Lung (tissue), 12 donors: Measurements from ENCODE around the gene AGBL2. TPM values are rescaled to one million over a fixed set of nuclear protein-coding genes. Genes with fewer than 3 reads are reported as not detected.

Experiments used
- ATAC-seq: fragments of 200-7000 bp; cut with Tn5 transposase; one replicate; pipeline ENCODE4 v1.9.1; 2020; ENCODE audit warnings: moderate number of reproducible peaks; ENCODE audit not compliant: insufficient read depth, low FRiP score
- DNase-seq, 3 donors: peaks; one replicate each; pipeline ENCODE4 v3.0.0-alpha.2; 2013 to 2017
- H3K27ac ChIP-seq, 2 donors: one replicate each; pipeline ENCODE4 v1.5.1; 2013; ENCODE audit warnings: mild to moderate bottlenecking in 2 of 2, moderate library complexity in 2 of 2, control low read depth in 1 of 2, inconsistent platforms in 1 of 2, low read depth in 1 of 2, low read length in 1 of 2
- H3K27me3 ChIP-seq, 3 donors: one replicate each; pipeline ENCODE4 v1.5.1; 2013; ENCODE audit warnings: low read length in 2 of 3; ENCODE audit not compliant: control insufficient read depth in 3 of 3, insufficient read depth in 3 of 3
- H3K36me3 ChIP-seq, 4 donors: one replicate each; pipeline ENCODE4 v1.5.1; 2013; ENCODE audit warnings: low read length in 4 of 4, mild to moderate bottlenecking in 1 of 4, moderate library complexity in 1 of 4; ENCODE audit not compliant: control insufficient read depth in 4 of 4, insufficient read depth in 4 of 4
- H3K4me1 ChIP-seq, 5 donors: one replicate each; pipeline ENCODE4 v1.5.1; 2013; ENCODE audit warnings: low read length in 5 of 5, mild to moderate bottlenecking in 2 of 5, moderate library complexity in 1 of 5; ENCODE audit not compliant: control insufficient read depth in 5 of 5, insufficient read depth in 5 of 5
- H3K4me3 ChIP-seq: one replicate; pipeline ENCODE4 v1.5.1; 2013; ENCODE audit warnings: mild to moderate bottlenecking, control low read depth, moderate library complexity
- H3K9ac ChIP-seq, 2 donors: one replicate each; pipeline ENCODE4 v1.5.1; 2013; ENCODE audit warnings: low read length in 2 of 2, control low read depth in 1 of 2; ENCODE audit not compliant: insufficient read depth in 1 of 2
- H3K9me3 ChIP-seq, 4 donors: one replicate each; pipeline ENCODE4 v1.5.1; 2013; ENCODE audit warnings: low read length in 3 of 4, mild to moderate bottlenecking in 1 of 4, moderate library complexity in 1 of 4; ENCODE audit not compliant: control insufficient read depth in 4 of 4, insufficient read depth in 3 of 4
- WGBS, 2 donors: extraction: QIAGEN DNeasy Blood & Tissue Kit; methylation state at CpG; one replicate each; pipeline ENCODE4 v1.1.7; 2013; 5-methylcytosine and 5-hydroxymethylcytosine counted together
- polyA plus RNA-seq, 2 donors: library from polyadenylated mRNA; stranded (reverse); fragments of 200-250 nt; gene quantifications; one replicate each; pipeline ENCODE4 v1.2.1, GENCODE V29; 2013
- total RNA-seq, 2 donors: library from RNA; depleted of rRNA in 1 of 2; stranded (reverse); fragments of >200 nt in 1 of 2; gene quantifications; one replicate each; pipeline ENCODE4 v1.2.1, GENCODE V29; 2014 to 2021
- TF ChIP-seq, protein P1 (sequence below): IDR thresholded peaks from 2 replicates; pipeline ENCODE4 v1.5.1; 2012; ENCODE audit warnings: mild to moderate bottlenecking; ENCODE audit errors: control extremely low read depth, extremely low read depth
- donor health status: control.
- donor health status: control.
- donor health status: Bipolar disorder and iron deficiency.
- donor health status: healthy.
- donor health status: DM: yes; HTN: yes; CAD: no.

AGBL2 gene
- total and polyA plus RNA-seq, 4 donors = 3.1 to 12.5 (median 7.1) TPM

DNA sequence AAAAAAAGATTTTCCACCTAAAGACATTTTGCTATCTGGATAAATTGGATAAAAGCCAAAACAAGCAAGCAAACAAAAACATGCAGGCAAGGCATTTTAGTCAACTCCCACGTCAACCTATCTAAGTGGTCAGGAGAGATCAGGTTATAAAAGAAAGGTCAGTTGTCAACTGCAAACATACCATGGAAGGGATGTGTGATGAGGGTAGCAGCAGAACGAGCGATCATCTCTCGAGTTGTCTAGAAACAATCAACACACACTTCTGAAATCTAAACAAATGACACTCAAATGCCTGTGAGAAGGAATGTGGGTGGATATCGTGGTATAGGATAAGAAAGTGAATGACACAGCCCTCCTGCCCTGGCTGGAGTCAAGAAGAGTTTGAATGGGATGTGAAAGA, 83.7 kb downstream of the AGBL2 start:
- DNase-seq (no peak), ATAC-seq (no peak)
- no peak overlapping the region for H3K9ac ChIP-seq
- no peak overlapping the region for H3K4me3 ChIP-seq
- H3K27me3 ChIP-seq = no peaks in the 10 kb centered on the region
- H3K9me3 ChIP-seq = no peaks in the 10 kb centered on the region
- TF ChIP-seq, protein P1, sequence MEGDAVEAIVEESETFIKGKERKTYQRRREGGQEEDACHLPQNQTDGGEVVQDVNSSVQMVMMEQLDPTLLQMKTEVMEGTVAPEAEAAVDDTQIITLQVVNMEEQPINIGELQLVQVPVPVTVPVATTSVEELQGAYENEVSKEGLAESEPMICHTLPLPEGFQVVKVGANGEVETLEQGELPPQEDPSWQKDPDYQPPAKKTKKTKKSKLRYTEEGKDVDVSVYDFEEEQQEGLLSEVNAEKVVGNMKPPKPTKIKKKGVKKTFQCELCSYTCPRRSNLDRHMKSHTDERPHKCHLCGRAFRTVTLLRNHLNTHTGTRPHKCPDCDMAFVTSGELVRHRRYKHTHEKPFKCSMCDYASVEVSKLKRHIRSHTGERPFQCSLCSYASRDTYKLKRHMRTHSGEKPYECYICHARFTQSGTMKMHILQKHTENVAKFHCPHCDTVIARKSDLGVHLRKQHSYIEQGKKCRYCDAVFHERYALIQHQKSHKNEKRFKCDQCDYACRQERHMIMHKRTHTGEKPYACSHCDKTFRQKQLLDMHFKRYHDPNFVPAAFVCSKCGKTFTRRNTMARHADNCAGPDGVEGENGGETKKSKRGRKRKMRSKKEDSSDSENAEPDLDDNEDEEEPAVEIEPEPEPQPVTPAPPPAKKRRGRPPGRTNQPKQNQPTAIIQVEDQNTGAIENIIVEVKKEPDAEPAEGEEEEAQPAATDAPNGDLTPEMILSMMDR = no peak
- peaks cover 16 to 48% (median 29%) of the 10 kb centered on the region in 4 donors for H3K36me3 ChIP-seq
- no peaks in the 10 kb centered on the region for H3K4me1 ChIP-seq
- no peak overlapping the region for H3K27ac ChIP-seq
- WGBS, 2 donors = 60 to 71% methylated on average over 5 of the region's 5 CpGs

DNA sequence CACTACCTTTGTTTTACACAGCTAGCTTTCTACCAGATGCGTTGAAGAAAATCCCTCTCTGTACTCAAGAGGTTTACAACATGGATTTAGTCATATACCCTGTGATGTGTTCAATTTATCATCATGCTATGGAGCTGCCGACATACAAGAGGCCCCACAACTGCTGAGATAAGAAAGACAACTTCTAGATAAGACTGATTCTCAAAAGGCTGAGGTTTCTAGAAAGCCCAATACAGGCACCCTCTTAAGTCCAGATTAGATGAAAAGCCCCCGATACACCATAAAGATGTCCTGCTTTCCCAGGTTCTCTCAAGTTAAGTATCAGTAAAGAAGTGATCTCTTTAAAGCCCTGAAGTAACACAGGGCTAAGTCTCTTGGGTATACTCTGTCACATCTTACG, 87.1 kb downstream of the AGBL2 start:
- no peaks in the 10 kb centered on the region for H3K9me3 ChIP-seq
- DNase-seq (no peak), ATAC-seq (no peak)
- H3K4me3 ChIP-seq = no peak overlapping the region
- no peaks in the 10 kb centered on the region for H3K27me3 ChIP-seq
- H3K36me3 ChIP-seq = peaks cover 25 to 45% (median 31%) of the 10 kb centered on the region in 4 donors
- TF ChIP-seq, protein P1 = no peak
- H3K4me1 ChIP-seq = no peaks in the 10 kb centered on the region
- no peak overlapping the region for H3K27ac ChIP-seq
- H3K9ac ChIP-seq = no peak overlapping the region
- WGBS, 2 donors = 88 to 93% methylated on average over 4 of the region's 4 CpGs

DNA sequence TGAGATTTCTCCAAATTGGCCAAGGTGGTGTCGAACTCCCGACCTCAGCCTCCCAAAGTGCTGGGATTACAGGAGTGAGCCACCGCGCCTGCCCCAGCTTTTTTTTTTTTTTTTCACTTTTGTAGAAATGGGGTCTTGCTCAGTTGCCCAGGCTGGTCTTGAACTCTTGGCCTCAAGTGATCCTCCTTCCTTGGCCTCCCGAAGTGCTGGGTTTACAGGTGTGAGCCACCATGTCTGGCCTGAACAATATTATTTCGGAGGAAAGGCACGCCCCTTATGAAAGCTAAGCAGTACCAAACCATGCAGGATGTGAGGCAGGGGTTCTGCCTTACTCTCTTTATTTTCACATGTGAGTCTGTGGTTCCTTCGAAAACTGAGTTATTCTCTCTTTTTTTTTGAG, 88.9 kb downstream of the AGBL2 start:
- DNase-seq (no peak), ATAC-seq (no peak)
- H3K27ac ChIP-seq = no peak overlapping the region
- H3K4me1 ChIP-seq = no peaks in the 10 kb centered on the region
- peaks cover 32 to 55% (median 36%) of the 10 kb centered on the region in 4 donors for H3K36me3 ChIP-seq
- H3K9ac ChIP-seq = no peak overlapping the region
- H3K4me3 ChIP-seq = no peak overlapping the region
- no peaks in the 10 kb centered on the region for H3K27me3 ChIP-seq
- 94 to 98% methylated on average over 8 of the region's 8 CpGs for WGBS, 2 donors
- TF ChIP-seq, protein P1 = no peak
- H3K9me3 ChIP-seq = no peaks in the 10 kb centered on the region

DNA sequence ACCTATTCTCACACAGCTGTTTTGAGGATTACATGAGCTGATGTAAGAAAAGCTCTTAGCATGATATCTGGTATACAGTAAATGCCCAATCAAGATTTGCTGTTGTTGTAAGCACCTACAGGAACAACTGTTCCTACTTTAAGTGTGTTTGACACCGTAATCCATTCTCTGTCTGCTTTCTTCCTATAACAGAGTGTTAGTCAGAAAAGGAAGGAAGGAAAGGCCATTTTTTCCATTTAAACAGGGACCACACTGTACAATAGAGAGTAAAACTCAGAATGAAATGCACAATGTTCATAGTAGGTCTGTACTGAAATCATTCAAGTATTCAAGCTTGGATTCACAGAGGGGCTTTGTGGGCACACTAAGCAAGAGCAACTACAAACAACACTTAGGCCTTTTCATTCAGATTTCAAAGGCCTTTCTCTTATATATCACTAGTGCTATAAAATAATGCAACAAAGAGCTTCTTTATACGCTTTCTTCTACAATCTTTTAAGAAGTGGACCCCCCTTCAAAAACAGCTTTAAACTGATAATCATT, 94.3 kb downstream of the AGBL2 start:
- 89 to 92% methylated on average over 2 of the region's 2 CpGs for WGBS, 2 donors
- no peaks in the 10 kb centered on the region for H3K4me1 ChIP-seq

More for the DNA sequence above, 94.3 kb downstream of the AGBL2 start:
- ATAC-seq = no peak
- no peak overlapping the region for H3K4me3 ChIP-seq
- peaks cover 21 to 27% (median 25%) of the 10 kb centered on the region in 4 donors for H3K36me3 ChIP-seq
- TF ChIP-seq, protein P1 = no peak
- no peak overlapping the region for H3K9ac ChIP-seq
- DNase-seq = no peak
- no peaks in the 10 kb centered on the region for H3K27me3 ChIP-seq
- H3K27ac ChIP-seq = no peak overlapping the region
- H3K9me3 ChIP-seq = no peaks in the 10 kb centered on the region
